Neural progenitor cell (in vitro differentiated cells): ENCODE results near the gene LGALS4.

Experiments used
- CTCF ChIP-seq: fragments of 200-600 bp; sonication (generic); IDR thresholded peaks from 2 replicates; pipeline ENCODE4 v1.5.1; 2017; ENCODE audit warnings: antibody characterized with exemption, mild to moderate bottlenecking
- EZH2 ChIP-seq: fragments of 200-600 bp; sonication (generic); IDR thresholded peaks from 2 replicates; pipeline ENCODE4 v1.6.1; 2017; ENCODE audit warnings: antibody characterized with exemption, mild to moderate bottlenecking, moderate library complexity

- TF ChIP-seq CTCF (peak; percentile 40), EZH2 (no peak)
These were observed 37.2 kb upstream of the LGALS4 start, which contains the start of gene HNRNPL for GRCh38 chr19:38849860-38850435.
